Measurements from ENCODE around the gene MCFD2. TPM values are rescaled to one million over a fixed set of nuclear protein-coding genes. Genes with fewer than 3 reads are reported as not detected.
A peak's percentile ranks its signal among the peaks of the same experiment; 100 is the strongest.
"Not testable (repeated sequence)": the region's sequence is repeated elsewhere in the genome, so short reads cannot be mapped to it uniquely, and the experiment has no call there.

MCFD2 gene
- total RNA-seq, 3 donors from 2014 or later, result 83.0 to 94.8 (median 89.8) TPM

GRCh38 chr2:46879511-46879910 is 36.1 kb downstream of the MCFD2 start:
- no peaks in the 10 kb centered on the region for H3K4me1 ChIP-seq
- H3K9me3 ChIP-seq, result no peaks in the 10 kb centered on the region
- no peaks in the 10 kb centered on the region for H3K36me3 ChIP-seq
- intact Hi-C loops (cut with DNase I; ENCODE audit: low total_unique reads), result loop anchor here (10.0 kb wide), 1 partner anchor 235 kb away; no protein-coding TSS in a partner anchor
- DNase-seq (ENCODE audit: low spot score in 2 of 2), result no peak
- no peaks in the 10 kb centered on the region for H3K27me3 ChIP-seq
- peak overlapping the region in 1 of 2 donors; percentile 20 for H3K27ac ChIP-seq
- TF ChIP-seq POLR2AphosphoS5 (IDR thresholded peaks at IDR 0.05) (no peak), POLR2A (IDR thresholded peaks at IDR 0.05) (no peak)
- TF ChIP-seq, protein P1, sequence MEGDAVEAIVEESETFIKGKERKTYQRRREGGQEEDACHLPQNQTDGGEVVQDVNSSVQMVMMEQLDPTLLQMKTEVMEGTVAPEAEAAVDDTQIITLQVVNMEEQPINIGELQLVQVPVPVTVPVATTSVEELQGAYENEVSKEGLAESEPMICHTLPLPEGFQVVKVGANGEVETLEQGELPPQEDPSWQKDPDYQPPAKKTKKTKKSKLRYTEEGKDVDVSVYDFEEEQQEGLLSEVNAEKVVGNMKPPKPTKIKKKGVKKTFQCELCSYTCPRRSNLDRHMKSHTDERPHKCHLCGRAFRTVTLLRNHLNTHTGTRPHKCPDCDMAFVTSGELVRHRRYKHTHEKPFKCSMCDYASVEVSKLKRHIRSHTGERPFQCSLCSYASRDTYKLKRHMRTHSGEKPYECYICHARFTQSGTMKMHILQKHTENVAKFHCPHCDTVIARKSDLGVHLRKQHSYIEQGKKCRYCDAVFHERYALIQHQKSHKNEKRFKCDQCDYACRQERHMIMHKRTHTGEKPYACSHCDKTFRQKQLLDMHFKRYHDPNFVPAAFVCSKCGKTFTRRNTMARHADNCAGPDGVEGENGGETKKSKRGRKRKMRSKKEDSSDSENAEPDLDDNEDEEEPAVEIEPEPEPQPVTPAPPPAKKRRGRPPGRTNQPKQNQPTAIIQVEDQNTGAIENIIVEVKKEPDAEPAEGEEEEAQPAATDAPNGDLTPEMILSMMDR (IDR thresholded peaks at IDR 0.05), result no peak
- H3K4me3 ChIP-seq, result no peak overlapping the region

DNA sequence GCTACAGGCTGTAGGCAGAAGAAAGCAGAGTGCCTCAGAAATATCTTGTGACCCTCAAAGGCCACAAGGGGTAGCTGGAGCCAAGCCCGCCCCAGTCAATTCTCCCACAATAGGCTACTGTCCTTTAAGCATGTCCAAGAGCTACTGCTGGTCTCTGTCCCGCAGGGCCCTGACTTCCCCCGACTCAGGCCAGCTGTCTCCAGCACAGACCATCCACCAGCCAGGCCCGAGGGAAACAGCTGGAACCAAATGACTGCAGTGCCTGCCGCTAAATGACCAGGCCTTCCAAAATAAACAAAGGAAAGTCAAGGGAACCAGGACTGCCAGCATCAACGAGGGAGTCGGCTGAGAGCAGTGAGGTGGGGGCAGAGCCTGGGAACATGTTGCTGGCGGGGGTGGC is 36.7 kb downstream of the MCFD2 start:
- Histone ChIP-seq H3K9me3 (no peaks in the 10 kb centered on the region), H3K4me1 (peaks cover 0 to 3% of the 10 kb centered on the region in 2 donors), H3K36me3 (no peaks in the 10 kb centered on the region), H3K27me3 (no peaks in the 10 kb centered on the region), H3K4me3 (no peak overlapping the region), H3K27ac (peak overlapping the region in 1 of 2 donors; percentile 20)
- DNase-seq (ENCODE audit: low spot score in 2 of 2), result no peak
- intact Hi-C loops (cut with DNase I; ENCODE audit: low total_unique reads), result loop anchor here (10.0 kb wide), 1 partner anchor 234 kb away; no protein-coding TSS in a partner anchor
- TF ChIP-seq, protein P1 (IDR thresholded peaks at IDR 0.05), result no peak
- no peak for TF ChIP-seq POLR2A (IDR thresholded peaks at IDR 0.05)
- peak in 1 of 3 donors; percentile 15 for TF ChIP-seq POLR2AphosphoS5 (IDR thresholded peaks at IDR 0.05)

- TF ChIP-seq, protein P1 (IDR thresholded peaks at IDR 0.05), result no peak
- no peak for TF ChIP-seq POLR2A (IDR thresholded peaks at IDR 0.05)
- TF ChIP-seq POLR2AphosphoS5 (IDR thresholded peaks at IDR 0.05), result no peak
- no peaks in the 10 kb centered on the region for H3K9me3 ChIP-seq
- intact Hi-C loops (cut with DNase I; ENCODE audit: low total_unique reads), result loop anchor here (10.0 kb wide), 1 partner anchor 234 kb away; no protein-coding TSS in a partner anchor
- H3K27me3 ChIP-seq, result no peaks in the 10 kb centered on the region
- peak overlapping the region; percentile 20 to 33 for H3K27ac ChIP-seq
- DNase-seq (ENCODE audit: low spot score in 2 of 2), result no peak
- H3K4me1 ChIP-seq, result peaks cover 0 to 8% of the 10 kb centered on the region in 2 donors
- H3K36me3 ChIP-seq, result no peaks in the 10 kb centered on the region
- no peak overlapping the region for H3K4me3 ChIP-seq
Observed at GRCh38 chr2:46878240-46878877, 37.2 kb downstream of the MCFD2 start.

DNA sequence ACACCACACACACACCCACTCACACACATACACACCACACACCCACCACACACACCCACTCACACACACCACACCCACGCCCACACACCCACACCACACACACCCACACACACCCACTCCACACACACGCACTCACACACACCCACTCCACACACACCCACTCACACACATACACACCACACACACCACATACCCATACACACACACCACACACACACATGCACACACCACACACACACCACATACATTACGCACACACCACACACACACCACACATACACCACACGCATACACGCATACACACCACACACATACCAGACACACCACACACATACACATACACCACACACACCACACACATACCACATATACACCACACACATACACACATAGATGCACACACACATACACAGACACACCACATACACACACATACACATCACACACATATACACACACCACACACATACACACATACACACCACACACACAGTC is 37.9 kb downstream of the MCFD2 start:
- TF ChIP-seq, protein P1 (IDR thresholded peaks at IDR 0.05), result no peak
- TF ChIP-seq POLR2AphosphoS5 (IDR thresholded peaks at IDR 0.05), result no peak
- no peak for TF ChIP-seq POLR2A (IDR thresholded peaks at IDR 0.05)
- intact Hi-C loops (cut with DNase I; ENCODE audit: low total_unique reads), result loop anchor here (10.0 kb wide), 1 partner anchor 233 kb away; no protein-coding TSS in a partner anchor
- no peaks in the 10 kb centered on the region for H3K36me3 ChIP-seq
- H3K27ac ChIP-seq, result no peak overlapping the region
- H3K4me3 ChIP-seq, result no peak overlapping the region
- no peaks in the 10 kb centered on the region for H3K9me3 ChIP-seq
- no peak for DNase-seq (ENCODE audit: low spot score in 2 of 2)
- H3K4me1 ChIP-seq, result peaks cover 0 to 10% of the 10 kb centered on the region in 2 donors
- no peaks in the 10 kb centered on the region for H3K27me3 ChIP-seq

DNA sequence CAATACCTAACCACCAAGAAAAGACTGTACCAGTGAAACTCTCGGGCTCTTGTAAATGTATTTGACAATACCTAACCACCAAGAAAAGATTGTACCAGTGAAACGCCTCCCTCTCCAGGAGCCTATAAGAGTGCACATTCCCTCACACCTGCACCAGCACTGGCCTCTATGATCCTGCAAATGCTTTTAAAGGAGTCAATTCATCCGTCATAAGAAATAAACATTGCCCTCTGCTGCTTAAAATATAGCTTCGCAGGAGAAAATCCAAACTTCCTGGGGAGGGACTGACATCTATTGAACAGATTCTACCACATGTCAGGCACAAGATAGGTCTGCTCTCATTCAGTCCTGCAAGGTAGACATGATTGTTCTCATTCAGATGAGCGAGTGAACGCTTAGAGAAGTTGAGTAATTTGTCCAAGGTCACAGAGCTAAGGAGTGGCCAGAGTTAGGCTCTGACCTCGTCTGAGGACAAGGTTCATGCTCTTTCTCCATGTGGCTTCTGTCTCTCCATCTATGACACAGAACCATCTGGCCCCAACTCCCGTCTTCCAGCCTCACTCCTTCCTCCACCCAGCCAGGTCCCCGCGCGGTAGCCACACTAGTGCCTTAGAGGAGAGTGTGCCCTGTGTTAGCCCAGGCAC is 38.7 kb downstream of the MCFD2 start:
- Histone ChIP-seq H3K27ac (peak overlapping the region in 1 of 2 donors; percentile 61), H3K4me1 (peaks cover 0 to 10% of the 10 kb centered on the region in 2 donors)
- no peak for DNase-seq (ENCODE audit: low spot score in 2 of 2)

DNA sequence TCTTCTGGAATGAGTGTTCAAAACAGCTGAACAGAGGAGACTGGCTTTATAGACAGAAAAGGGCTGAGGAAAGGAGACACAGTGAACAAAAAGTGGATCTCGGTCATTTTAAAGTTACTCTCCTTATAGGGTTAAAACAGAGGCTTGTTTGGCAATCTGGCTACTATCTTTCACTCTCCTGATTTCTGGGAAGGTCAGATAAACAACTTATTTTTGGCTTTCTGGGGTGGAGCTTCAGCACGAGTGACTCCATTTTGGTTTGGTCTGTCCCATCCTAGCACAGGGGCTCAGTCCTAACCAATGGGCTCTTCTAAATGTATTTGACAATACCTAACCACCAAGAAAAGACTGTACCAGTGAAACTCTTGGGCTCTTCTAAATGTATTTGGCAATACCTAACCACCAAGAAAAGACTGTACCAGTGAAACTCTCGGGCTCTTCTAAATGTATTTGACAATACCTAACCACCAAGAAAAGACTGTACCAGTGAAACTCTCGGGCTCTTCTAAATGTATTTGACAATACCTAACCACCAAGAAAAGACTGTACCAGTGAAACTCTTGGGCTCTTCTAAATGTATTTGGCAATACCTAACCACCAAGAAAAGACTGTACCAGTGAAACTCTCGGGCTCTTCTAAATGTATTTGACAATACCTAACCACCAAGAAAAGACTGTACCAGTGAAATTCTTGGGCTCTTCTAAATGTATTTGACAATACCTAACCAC is 39.5 kb downstream of the MCFD2 start:
- intact Hi-C loops (cut with DNase I; ENCODE audit: low total_unique reads), result loop anchor here (10.0 kb wide), 1 partner anchor 231 kb away; no protein-coding TSS in a partner anchor
- H3K9me3 ChIP-seq; H3K27me3 ChIP-seq; H3K4me3 ChIP-seq; DNase-seq (ENCODE audit: low spot score in 2 of 2); H3K36me3 ChIP-seq; H3K4me1 ChIP-seq: not testable (repeated sequence)
- H3K27ac ChIP-seq, result peak overlapping the region; percentile 41 to 61

More for the DNA sequence above, 38.7 kb downstream of the MCFD2 start:
- TF ChIP-seq POLR2AphosphoS5 (IDR thresholded peaks at IDR 0.05) (peak in 1 of 3 donors; percentile 30), POLR2A (IDR thresholded peaks at IDR 0.05) (no peak)
- TF ChIP-seq, protein P1 (IDR thresholded peaks at IDR 0.05), result peak; percentile 28 to 75 (median 56)
- H3K4me3 ChIP-seq, result no peak overlapping the region
- H3K9me3 ChIP-seq, result no peaks in the 10 kb centered on the region
- intact Hi-C loops (cut with DNase I; ENCODE audit: low total_unique reads), result loop anchor here (10.0 kb wide), 1 partner anchor 232 kb away; no protein-coding TSS in a partner anchor
- no peaks in the 10 kb centered on the region for H3K27me3 ChIP-seq
- no peaks in the 10 kb centered on the region for H3K36me3 ChIP-seq

Measured in breast epithelium (tissue), 4 donors.